HG03469 (cell line): ENCODE data around the gene SACS.
"Not testable (repeated sequence)": the region's sequence is repeated elsewhere in the genome, so short reads cannot be mapped to it uniquely, and the experiment has no call there.

Experiments used
- ATAC-seq: cut with Tn5 transposase; IDR thresholded peaks from one replicate; pipeline ENCODE4 v1.9.1; 2021; ENCODE audit warnings: mild to moderate bottlenecking, moderate library complexity, moderate number of reproducible peaks; ENCODE audit not compliant: unreplicated experiment

Gene SACS

GRCh38 chr13:23320926-23321534 is 112.5 kb downstream of the SACS start:
- no peak for ATAC-seq

GRCh38 chr13:23319883-23320224 is 113.6 kb downstream of the SACS start:
- no peak for ATAC-seq

GRCh38 chr13:23314837-23315236 is 118.7 kb downstream of the SACS start:
- not testable (repeated sequence) for ATAC-seq

GRCh38 chr13:23292586-23292985 is 140.9 kb downstream of the SACS start:
- no peak for ATAC-seq

GRCh38 chr13:23289917-23290357 is 143.6 kb downstream of the SACS start:
- ATAC-seq, result no peak

GRCh38 chr13:23288995-23289394 is 144.5 kb downstream of the SACS start:
- ATAC-seq, result no peak

- ATAC-seq, result no peak
Observed at GRCh38 chr13:23288564-23288963, 144.9 kb downstream of the SACS start.

- no peak for ATAC-seq
Observed at GRCh38 chr13:23279321-23279720, 154.2 kb downstream of the SACS start.
